Measurements from ENCODE around the gene RAB21.
"Not testable (repeated sequence)": the region's sequence is repeated elsewhere in the genome, so short reads cannot be mapped to it uniquely, and the experiment has no call there.

The RAB21 gene

DNA sequence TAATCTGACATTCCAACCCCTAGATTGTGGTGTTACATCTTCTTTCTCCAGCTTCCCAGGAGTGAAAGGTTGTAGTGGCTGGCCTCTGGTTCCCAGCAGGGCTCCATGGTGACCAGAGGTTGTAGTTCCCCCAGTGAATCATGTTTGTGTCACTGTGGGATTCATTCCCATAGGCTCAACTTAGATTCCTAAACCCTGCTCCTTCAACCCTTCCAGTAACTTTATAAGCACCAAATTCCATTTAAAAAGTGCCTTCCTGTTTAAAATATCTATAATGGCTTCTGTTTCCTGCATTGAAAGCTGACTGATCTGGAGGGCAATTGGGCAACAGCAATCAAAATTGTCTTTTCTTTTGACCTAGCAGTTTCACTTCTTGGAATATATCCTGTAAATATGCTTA, 44.4 kb downstream of the RAB21 start:
- H3K4me3 ChIP-seq (ENCODE audit: low read length) = no peak overlapping the region
- TF ChIP-seq ZNF274 (IDR thresholded peaks at IDR 0.05; ENCODE audit: low read depth, low read length) = no peak

DNA sequence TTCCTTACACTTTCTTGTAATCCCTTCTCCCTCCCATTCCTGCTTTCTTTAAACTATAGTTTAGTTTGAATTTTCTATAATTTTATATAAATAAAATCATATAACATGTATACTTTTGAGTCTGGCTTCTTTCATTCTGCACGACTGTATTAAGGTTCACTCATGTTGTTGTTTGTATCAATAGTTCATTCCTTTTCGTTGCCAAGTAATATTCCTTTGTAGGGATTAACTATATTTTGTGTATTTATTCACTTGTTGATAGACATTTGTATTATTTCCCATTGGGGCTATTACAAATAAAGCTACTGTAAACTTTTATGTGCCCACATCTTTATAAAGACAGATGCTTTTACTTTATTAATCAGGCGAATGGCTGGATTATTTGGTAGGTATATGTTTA, 45.5 kb downstream of the RAB21 start:
- H3K4me3 ChIP-seq (ENCODE audit: low read length) = no peak overlapping the region
- TF ChIP-seq ZNF274 (IDR thresholded peaks at IDR 0.05; ENCODE audit: low read depth, low read length) = no peak

DNA sequence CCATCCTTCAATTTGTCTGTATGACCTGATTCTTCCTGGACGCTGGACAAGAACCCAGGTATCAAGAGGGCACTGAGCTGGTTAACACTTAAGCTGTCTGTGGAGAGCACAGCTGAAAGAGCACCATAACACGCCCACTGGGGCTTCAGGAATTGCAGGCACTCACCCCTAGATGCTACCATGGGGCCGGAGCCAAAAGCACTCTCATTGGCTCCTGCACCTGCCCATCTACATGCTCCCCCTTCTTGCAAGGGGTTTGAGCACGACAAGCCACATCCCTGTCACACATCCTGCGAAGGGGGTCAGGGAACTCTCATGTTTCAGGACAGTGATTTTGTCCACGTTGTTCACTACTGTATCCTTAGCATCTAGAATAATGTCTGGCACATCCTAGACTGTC, 49.8 kb downstream of the RAB21 start:
- H3K4me3 ChIP-seq (ENCODE audit: low read length) = no peak overlapping the region
- no peak for TF ChIP-seq ZNF274 (IDR thresholded peaks at IDR 0.05; ENCODE audit: low read depth, low read length)

DNA sequence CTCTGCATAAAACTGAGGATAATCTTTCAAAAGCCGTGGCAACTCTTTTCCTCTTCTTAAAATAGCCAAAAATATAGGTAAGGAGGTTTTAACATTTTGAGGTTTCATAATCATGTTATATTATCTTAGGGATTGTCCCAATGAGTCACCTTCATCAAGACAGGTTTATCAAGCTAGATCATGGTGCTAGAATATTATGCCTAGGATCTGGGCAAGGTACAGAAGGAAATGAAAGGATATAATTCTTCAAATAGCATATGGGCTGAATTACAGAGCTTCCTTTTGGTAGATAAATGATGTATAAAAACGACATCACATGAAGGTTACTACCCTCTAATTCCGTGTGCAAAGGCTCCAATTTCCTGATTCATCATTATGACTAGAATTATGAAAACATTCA, 56.3 kb downstream of the RAB21 start:
- no peak overlapping the region for H3K4me3 ChIP-seq (ENCODE audit: low read length)
- no peak for TF ChIP-seq ZNF274 (IDR thresholded peaks at IDR 0.05; ENCODE audit: low read depth, low read length)

DNA sequence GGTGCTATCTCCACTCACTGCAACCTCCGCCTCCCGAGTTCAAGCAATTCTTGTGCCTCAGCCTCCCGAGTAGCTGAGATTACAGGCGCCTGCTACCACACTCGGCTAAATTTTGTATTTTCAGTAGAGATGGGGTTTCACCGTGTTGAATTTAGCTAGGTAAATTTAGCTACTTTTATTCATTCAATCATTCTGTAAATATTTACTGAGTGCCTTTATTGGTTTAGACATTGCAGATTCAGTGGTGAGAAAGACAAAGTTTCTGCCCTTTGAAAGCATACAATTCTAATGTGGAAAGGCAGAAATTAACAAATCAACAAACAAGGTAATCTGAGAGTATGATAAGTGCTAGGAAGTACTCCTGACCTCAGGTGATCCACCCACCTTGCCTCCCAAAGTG, 60.6 kb downstream of the RAB21 start:
- H3K4me3 ChIP-seq (ENCODE audit: low read length) = not testable (repeated sequence)

DNA sequence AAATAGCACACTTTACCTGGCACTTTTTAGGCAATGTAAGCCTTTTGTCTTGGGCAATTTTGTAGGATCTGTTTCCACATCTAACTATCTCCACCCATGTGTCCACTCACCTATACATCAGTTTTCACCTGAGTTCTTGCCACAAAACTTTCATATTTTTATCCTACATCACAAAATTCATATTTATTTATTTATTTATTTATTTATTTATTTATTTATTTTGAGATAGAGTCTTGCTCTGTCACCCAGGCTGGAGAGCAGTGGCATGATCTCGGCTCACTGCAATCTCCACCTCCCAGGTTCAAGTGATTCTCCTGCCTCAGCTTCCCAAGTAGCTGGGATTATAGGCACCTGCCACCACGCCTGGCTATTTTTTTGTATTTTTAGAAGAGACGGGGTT, 67.4 kb downstream of the RAB21 start:
- not testable (repeated sequence) for H3K4me3 ChIP-seq (ENCODE audit: low read length)

DNA sequence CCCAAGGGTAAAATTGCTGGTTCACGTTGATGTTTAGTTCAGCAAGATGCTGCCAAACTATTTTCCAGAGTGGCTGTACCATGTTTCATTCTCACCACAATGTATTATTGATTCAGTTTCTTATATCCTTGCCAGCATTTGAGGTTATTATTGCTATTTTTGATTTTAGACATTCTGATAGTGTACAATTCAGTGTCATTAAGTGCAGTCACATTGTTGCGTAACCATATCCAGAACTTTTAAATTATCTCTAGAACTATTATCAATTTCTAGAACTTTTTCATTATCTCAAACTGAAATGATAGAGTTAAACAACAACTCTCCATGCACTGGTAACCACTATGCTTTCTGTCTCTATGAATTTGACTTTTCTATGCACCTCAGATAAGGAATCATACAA, 74.2 kb downstream of the RAB21 start:
- H3K4me3 ChIP-seq (ENCODE audit: low read length) = no peak overlapping the region
- TF ChIP-seq ZNF274 (IDR thresholded peaks at IDR 0.05; ENCODE audit: low read depth, low read length) = no peak

DNA sequence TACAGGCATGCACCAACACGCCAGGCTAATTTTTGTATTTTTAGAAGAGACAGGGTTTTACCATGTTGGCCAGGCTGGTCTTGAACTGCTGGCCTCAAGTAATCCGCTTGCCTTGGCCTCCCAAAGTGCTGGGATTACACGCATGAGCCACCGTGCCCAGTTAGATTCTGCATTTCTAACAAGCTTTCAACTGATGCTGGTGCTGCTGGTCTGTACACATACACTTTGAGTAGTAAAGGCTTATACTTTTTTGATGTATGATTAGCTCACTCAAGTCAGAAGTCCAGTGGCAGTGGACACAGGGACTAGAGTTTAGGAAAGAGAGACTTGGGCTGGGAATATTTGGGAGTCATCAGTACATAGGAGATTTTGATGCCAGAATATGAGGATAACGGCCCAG, 82.7 kb downstream of the RAB21 start:
- no peak overlapping the region for H3K4me3 ChIP-seq (ENCODE audit: low read length)
- no peak for TF ChIP-seq ZNF274 (IDR thresholded peaks at IDR 0.05; ENCODE audit: low read depth, low read length)

DNA sequence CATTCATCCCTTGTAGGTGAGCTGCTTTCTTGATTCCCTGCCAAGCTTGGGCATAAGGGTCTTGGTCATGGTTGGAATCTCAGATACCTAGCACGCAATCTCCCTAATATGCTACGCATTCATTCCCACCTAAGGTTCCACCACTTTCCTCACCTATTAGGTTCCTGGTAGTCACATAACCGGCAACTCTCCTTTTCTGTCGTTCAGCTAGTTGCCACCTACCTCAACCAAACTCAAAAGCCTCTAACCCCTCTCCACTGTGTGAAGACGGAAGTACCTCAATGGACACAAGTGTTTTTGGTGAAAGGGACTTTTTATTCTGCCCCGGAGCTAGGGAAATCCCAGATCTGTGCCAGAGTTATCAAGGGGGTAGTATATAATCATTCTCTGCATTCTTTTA, 83.6 kb downstream of the RAB21 start:
- H3K4me3 ChIP-seq (ENCODE audit: low read length) = no peak overlapping the region
- no peak for TF ChIP-seq ZNF274 (IDR thresholded peaks at IDR 0.05; ENCODE audit: low read depth, low read length)

DNA sequence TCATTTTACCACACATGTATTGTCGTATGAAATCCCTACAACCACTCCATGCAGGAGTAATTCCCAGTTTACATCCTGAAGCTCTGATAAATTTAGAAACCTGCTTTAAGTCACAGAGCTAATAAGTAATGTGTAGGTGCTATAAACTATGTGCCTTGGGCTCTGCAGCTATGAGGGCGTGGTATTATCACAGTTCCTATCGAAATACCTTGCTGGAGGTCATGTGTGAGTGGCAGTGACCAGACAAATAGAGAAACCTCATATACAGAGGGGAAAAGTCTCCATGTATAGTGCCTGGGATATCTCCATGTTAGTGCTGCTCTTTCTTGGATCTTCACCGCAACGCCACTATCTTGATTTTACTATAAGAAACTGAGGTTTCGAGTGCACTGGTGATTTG, 84.0 kb downstream of the RAB21 start:
- TF ChIP-seq ZNF274 (IDR thresholded peaks at IDR 0.05; ENCODE audit: low read depth, low read length) = no peak
- H3K4me3 ChIP-seq (ENCODE audit: low read length) = peak overlapping the region; percentile 96; the same call in 1 of the 2 replicates

DNA sequence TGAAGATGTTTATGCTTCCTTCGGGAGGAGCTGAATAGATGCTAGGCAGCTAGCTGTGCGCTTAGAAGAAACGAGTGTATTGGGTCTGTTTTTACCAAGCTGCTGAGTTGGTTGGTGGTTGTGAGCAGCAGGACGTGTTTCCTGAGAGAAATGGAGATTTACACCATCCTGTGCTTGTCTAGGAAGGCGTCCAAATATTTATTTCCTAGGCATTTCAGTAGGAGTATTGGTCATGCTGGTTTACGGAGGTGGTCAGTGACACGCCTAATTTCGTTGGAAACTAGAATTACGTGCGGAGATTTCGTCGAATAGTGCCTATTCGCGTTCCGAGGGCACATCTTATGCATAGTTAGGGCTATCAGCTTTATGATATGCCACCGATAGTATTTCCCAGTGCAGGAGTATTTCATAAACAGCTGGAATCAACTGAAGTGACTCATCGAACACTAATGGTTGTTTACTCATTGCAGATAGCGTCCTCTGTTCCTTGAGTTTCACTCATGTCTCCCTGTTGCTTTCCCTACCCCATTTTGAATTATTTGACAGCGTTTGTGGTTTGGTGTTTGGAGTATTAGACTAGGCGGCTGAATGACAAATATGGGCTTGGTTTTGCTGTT, 85.7 kb downstream of the RAB21 start:
- H3K4me3 ChIP-seq (ENCODE audit: low read length) = peak overlapping the region; percentile 96
- TF ChIP-seq ZNF274 (IDR thresholded peaks at IDR 0.05; ENCODE audit: low read depth, low read length) = no peak

DNA sequence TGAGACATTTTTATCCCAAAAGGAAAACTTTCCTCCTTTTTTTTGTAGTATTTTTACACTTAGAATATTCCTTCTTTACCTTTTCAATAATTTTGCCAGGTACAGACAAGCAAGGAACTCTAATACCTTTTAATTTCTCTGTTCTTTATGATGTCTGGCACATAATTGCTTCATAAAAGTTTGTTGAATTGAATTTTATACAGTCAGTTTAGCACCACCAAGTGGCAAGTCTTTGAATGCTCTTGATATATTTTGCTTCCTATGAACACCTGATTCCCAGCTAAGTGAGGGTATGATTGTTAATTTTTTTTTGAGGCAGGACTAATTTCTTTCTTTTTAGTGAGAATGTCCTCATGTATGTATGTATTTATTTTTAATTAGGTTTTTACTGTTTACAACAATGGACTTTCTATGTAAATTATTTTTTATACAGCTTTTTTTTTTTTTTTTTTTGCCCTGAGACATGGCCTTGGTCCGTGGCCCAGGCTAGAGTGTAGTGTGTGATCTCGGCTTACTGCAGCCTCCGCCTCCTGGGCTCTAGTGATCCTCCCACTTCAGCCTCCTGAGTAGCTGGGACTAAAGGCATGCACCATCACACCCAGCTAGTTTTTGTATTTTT, 91.8 kb downstream of the RAB21 start:
- no peak for TF ChIP-seq ZNF274 (IDR thresholded peaks at IDR 0.05; ENCODE audit: low read depth, low read length)
- no peak overlapping the region for H3K4me3 ChIP-seq (ENCODE audit: low read length)

DNA sequence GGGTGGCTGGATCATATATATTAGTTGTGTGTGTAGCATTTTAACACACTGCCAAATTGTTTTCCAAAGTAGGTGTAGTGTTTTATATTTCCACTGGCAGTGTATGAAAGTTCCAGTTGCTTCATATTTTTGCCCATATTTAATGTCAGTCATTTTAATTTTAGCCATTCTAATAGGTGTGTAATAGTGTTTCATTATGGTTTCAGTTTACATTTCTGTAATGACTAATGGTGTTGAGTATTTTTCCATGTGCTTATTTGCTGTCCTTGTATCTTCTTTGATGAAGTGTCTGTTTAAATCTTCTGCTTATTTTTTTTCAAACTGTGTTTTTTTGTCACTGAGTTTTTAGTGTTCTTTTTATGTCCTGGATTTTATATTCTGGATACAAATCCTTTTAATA, 93.5 kb downstream of the RAB21 start:
- no peak for TF ChIP-seq ZNF274 (IDR thresholded peaks at IDR 0.05; ENCODE audit: low read depth, low read length)
- no peak overlapping the region for H3K4me3 ChIP-seq (ENCODE audit: low read length)

DNA sequence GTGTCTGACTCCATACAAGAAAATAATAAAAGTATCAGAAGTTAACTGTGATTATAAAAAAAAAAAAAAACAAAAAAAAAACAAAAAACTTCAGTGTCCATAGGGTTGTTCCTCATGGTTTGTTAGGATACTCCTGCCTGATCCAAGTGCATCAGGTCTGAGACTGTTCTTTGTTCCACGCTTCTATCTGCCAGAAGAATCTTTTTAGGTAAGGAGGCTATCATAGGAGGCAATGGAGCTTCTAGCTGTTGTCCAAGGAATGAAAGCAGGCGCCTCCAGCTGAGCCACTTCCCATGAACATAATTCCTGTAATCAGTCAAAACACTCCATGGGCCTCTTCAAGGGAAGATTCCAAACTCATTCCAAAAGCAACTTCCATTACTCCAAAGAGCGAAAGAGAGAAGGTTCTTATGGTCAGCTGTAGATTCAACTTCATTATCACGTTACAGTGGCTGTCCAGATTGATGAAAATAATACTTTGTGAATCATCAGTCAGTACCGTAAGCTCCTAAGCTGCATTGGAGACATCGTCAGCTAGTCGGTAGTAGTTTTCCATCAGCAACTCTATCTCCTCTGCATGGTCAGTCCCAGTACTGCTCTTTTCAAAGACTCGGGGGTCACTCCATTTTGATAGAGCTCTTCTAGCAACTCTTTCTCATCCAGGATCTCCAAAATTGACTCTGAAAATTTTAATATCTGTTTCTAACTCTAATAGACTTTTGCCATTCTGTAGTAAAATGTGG, 94.6 kb downstream of the RAB21 start:
- TF ChIP-seq ZNF274 (IDR thresholded peaks at IDR 0.05; ENCODE audit: low read depth, low read length) = no peak
- no peak overlapping the region for H3K4me3 ChIP-seq (ENCODE audit: low read length)

All from GM08714 (cell line).